ENCODE measurements around the gene WDCP.

DNA sequence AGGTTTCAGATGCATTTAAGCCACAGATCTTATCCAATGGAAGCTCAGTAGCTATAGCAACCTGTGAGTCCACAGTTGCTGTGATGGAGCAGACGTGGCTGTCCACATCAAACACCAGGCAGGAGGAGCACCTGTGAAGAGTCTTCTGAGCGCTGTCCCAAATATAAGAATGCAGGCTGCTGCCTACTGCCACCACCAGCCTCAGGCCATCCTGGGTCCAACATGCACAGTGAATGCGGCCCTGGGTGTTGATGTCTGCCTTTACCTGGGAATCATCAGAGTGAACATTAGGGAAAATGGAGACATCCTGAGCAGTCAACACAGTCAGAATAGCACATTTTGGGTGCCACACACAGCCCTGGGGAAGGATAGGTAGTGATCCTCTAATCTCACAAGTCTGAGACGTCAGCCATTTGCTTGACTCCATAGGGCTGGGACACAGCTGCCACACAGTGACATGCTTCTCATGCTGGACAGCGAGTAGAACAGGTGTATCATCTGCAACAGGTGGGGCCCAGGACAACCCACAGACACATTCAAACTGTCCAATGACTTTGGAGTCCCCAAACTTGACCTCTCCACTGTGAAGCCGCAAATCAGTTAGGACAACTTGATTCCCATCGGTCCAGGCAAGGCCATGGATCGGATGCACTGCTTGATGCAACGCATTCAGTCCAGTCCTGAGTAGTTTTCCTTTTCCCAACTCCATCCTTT lies 8.2 kb downstream of the WDCP start:
- TF ChIP-seq, protein P1, sequence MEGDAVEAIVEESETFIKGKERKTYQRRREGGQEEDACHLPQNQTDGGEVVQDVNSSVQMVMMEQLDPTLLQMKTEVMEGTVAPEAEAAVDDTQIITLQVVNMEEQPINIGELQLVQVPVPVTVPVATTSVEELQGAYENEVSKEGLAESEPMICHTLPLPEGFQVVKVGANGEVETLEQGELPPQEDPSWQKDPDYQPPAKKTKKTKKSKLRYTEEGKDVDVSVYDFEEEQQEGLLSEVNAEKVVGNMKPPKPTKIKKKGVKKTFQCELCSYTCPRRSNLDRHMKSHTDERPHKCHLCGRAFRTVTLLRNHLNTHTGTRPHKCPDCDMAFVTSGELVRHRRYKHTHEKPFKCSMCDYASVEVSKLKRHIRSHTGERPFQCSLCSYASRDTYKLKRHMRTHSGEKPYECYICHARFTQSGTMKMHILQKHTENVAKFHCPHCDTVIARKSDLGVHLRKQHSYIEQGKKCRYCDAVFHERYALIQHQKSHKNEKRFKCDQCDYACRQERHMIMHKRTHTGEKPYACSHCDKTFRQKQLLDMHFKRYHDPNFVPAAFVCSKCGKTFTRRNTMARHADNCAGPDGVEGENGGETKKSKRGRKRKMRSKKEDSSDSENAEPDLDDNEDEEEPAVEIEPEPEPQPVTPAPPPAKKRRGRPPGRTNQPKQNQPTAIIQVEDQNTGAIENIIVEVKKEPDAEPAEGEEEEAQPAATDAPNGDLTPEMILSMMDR (IDR thresholded peaks at IDR 0.05): no peak
- no peak for TF ChIP-seq ZFX (IDR thresholded peaks at IDR 0.05; ENCODE audit: borderline replicate concordance)
